ENCODE measurements around the gene RBKS. TPM values are rescaled to one million over a fixed set of nuclear protein-coding genes. Genes with fewer than 3 reads are reported as not detected.
"Not testable (repeated sequence)": the region's sequence is repeated elsewhere in the genome, so short reads cannot be mapped to it uniquely, and the experiment has no call there.

Gene RBKS
- polyA plus RNA-seq, 6 donors from 2014 or later = 2.2 to 5.3 (median 3.5) TPM

- H3K27ac Mint-ChIP-seq = peak overlapping the region in 1 of 6 donors; percentile 63
- H3K27me3 Mint-ChIP-seq; H3K4me3 Mint-ChIP-seq; H3K4me1 Mint-ChIP-seq; DNase-seq; ATAC-seq (ENCODE audit: low read depth in 2 of 2); H3K36me3 Mint-ChIP-seq: not testable (repeated sequence)
- peaks cover 2 to 22% (median 5%) of the 10 kb centered on the region in 7 donors for H3K9me3 Mint-ChIP-seq
These were observed 7.6 kb downstream of the RBKS start for GRCh38 chr2:27882584-27882922.

DNA sequence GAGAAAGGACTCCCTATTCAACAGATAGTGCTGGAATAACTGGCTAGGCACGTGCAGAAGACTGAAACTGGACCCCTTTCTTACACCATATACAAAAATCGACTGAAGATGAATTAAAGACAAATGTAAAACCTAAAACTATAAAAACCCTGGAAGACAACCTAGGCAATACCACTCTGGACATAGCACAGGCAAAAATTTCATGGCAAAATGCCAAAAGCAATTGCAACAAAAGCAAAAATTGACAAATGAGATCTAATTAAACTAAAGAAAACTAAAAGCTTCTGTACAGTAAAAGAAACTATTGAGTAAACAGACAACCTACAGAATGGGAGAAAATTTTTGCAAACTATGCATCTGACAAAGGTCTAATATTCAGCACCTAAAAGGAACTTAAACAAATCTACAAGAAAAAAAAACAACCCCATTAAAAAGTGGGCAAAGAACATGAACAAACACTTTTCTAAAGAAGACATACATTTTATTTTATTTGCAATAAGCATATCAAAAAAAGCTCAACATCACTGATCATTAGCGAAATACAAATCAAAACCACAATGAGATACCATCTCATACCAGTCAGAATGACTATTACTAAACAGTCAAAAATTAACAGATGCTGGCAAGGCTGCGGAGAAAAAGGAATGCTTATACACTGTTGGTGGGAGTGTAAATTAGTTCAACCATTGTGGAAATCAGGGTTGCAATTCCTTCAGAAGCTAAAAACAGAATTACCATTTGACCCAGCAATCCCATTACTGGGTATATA lies 8.2 kb downstream of the RBKS start:
- H3K36me3 Mint-ChIP-seq; H3K4me1 Mint-ChIP-seq; ATAC-seq (ENCODE audit: low read depth in 2 of 2); H3K27me3 Mint-ChIP-seq; H3K4me3 Mint-ChIP-seq; DNase-seq: not testable (repeated sequence)
- Mint-ChIP-seq H3K27ac (peak overlapping the region in 1 of 6 donors; percentile 25), H3K9me3 (peaks cover 2 to 22% (median 5%) of the 10 kb centered on the region in 7 donors)

DNA sequence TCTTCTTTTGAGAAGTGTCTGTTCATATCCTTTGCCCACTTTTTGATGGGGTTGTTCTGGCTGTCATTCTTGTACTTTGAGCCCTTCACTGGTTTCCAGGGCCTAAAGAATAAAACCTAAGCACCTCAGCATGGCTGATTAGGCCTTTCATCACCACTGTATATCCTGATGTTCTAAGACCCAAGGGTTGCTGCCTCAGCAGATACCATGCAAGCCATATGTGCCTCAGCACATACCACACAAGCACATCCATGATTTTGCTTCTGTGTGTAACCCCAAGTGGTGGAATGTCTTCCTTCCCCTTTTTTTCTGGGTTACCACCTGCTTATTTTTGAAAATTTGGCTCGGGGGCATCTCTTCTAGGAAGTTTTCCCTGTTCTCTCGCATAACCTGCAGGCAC lies 11.4 kb downstream of the RBKS start:
- H3K9me3 Mint-ChIP-seq = peaks cover 6 to 32% (median 10%) of the 10 kb centered on the region in 7 donors
- H3K4me1 Mint-ChIP-seq = no peaks in the 10 kb centered on the region
- H3K27me3 Mint-ChIP-seq = no peaks in the 10 kb centered on the region
- no peak overlapping the region for H3K4me3 Mint-ChIP-seq
- ATAC-seq (ENCODE audit: low read depth in 2 of 2) (no peak), DNase-seq (no peak)
- no peak overlapping the region for H3K27ac Mint-ChIP-seq
- peaks cover 4 to 17% of the 10 kb centered on the region in 2 donors for H3K36me3 Mint-ChIP-seq

GRCh38 chr2:27875089-27875881 lies 14.9 kb downstream of the RBKS start:
- no peaks in the 10 kb centered on the region for H3K4me1 Mint-ChIP-seq
- H3K27me3 Mint-ChIP-seq = no peaks in the 10 kb centered on the region
- H3K36me3 Mint-ChIP-seq = peaks cover 4 to 9% of the 10 kb centered on the region in 2 donors
- no peak overlapping the region for H3K27ac Mint-ChIP-seq
- ATAC-seq (ENCODE audit: low read depth in 2 of 2) (no peak), DNase-seq (no peak)
- peaks cover 3 to 17% (median 9%) of the 10 kb centered on the region in 7 donors for H3K9me3 Mint-ChIP-seq
- no peak overlapping the region for H3K4me3 Mint-ChIP-seq

DNA sequence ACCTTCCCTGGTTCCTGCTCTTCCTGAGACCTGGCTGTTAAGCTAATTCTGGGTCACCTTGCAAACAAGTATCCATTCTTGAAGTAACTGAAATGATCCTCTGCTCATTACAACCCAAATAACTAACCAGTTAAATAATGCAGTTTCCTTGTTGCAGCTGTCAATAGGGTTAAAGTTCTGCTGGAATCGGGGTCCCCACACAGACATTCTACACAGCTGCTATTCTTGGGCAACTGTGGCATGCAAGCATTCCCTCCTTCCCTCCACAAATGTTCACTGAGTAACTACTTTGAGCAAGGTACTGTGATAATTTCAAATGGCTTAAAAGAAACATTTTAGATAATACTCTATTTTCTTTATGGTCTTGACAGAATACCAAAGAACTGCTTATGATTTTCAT lies 17.1 kb downstream of the RBKS start:
- H3K9me3 Mint-ChIP-seq = peaks cover 3 to 10% (median 5%) of the 10 kb centered on the region in 7 donors
- H3K4me3 Mint-ChIP-seq = no peak overlapping the region
- ATAC-seq (ENCODE audit: low read depth in 2 of 2) (no peak), DNase-seq (no peak)
- peaks cover 0 to 9% of the 10 kb centered on the region in 2 donors for H3K36me3 Mint-ChIP-seq
- H3K27me3 Mint-ChIP-seq = no peaks in the 10 kb centered on the region
- no peaks in the 10 kb centered on the region for H3K4me1 Mint-ChIP-seq
- peak overlapping the region in 2 of 6 donors; percentile 8 to 12 for H3K27ac Mint-ChIP-seq

DNA sequence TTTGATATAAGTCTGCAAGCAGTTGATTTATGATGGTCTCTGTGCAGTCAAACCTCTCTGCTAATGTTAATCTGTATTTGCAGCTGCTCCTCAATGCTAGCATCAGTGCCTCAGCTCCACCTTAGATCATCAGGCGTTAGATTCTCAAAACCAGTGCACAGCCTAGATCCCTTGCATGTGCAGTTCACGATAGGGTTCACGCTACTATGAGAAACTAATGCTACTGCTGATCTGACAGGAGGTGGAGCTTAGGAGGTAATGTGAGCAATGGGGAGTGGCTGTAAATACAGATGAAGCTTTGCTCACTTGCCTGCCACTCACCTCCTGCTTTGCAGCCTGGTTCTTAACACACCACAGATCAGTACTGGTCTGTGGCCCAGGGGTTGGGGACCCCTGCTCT lies 18.4 kb downstream of the RBKS start:
- no peak overlapping the region for H3K27ac Mint-ChIP-seq

GRCh38 chr2:27870724-27871123 lies 19.5 kb downstream of the RBKS start:
- Mint-ChIP-seq H3K27me3 (peaks cover 0 to 3% (median 0%) of the 10 kb centered on the region in 3 donors), H3K4me3 (no peak overlapping the region), H3K27ac (no peak overlapping the region), H3K4me1 (no peaks in the 10 kb centered on the region), H3K9me3 (peaks cover 0 to 3% (median 2%) of the 10 kb centered on the region in 7 donors), H3K36me3 (peaks cover 0 to 4% of the 10 kb centered on the region in 2 donors)
- DNase-seq = no peak
- ATAC-seq (ENCODE audit: low read depth in 2 of 2) = no peak

More for the DNA sequence above, 18.4 kb downstream of the RBKS start:
- ATAC-seq (ENCODE audit: low read depth in 2 of 2) (no peak), DNase-seq (no peak)
- Mint-ChIP-seq H3K9me3 (peaks cover 2 to 10% (median 5%) of the 10 kb centered on the region in 7 donors), H3K27me3 (no peaks in the 10 kb centered on the region), H3K4me3 (no peak overlapping the region), H3K4me1 (no peaks in the 10 kb centered on the region), H3K36me3 (peaks cover 0 to 9% of the 10 kb centered on the region in 2 donors)

DNA sequence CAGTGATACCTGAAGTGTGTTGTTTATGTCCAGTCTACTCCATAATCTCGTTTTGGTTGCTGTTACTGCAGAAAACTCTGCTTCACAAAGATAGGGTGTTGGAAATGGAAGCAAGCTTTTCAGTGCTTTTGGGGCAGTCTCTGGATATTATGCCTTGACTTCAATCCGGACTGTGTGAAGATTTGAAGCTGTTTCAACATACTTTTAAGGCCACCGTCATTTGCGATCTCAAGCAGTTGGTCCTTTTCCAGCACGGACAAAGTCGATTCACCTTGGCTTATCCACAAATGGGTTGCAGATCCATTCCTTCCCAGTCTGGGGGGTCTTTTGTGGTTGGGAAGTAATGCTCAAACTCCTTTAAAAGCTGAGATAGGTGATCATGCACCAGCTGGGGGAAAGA lies 20.4 kb downstream of the RBKS start:
- H3K9me3 Mint-ChIP-seq = no peaks in the 10 kb centered on the region
- ATAC-seq (ENCODE audit: low read depth in 2 of 2) (no peak), DNase-seq (no peak)
- H3K36me3 Mint-ChIP-seq = no peaks in the 10 kb centered on the region
- peaks cover 0 to 3% (median 0%) of the 10 kb centered on the region in 3 donors for H3K27me3 Mint-ChIP-seq
- H3K4me3 Mint-ChIP-seq = no peak overlapping the region
- H3K27ac Mint-ChIP-seq = no peak overlapping the region
- no peaks in the 10 kb centered on the region for H3K4me1 Mint-ChIP-seq

DNA sequence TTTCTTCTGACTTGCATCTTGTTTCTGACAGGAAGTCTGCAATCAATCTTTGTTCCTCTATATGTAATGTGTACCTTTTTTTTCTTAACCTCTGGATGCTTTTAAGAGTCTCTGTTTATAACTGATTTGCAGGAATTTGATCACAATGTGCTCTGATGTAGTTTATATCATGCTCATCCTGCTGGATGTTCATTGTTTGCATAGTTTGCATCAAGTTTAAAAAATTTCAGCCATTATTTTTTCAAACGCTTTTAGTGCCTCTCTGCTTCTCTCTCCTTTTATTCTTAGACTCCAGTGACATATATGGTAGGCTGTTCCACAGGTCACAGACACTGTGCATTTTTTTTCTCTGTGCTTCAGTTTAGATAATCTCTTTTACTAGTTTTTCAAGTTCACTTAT lies 23.9 kb downstream of the RBKS start:
- Mint-ChIP-seq H3K4me1 (no peaks in the 10 kb centered on the region), H3K27me3 (peaks cover 0 to 3% (median 0%) of the 10 kb centered on the region in 3 donors), H3K36me3 (no peaks in the 10 kb centered on the region), H3K4me3 (no peak overlapping the region), H3K9me3 (no peaks in the 10 kb centered on the region), H3K27ac (peak overlapping the region in 1 of 6 donors; percentile 54)
- no peak for ATAC-seq (ENCODE audit: low read depth in 2 of 2)
- no peak for DNase-seq

- not testable (repeated sequence) for H3K27me3 Mint-ChIP-seq; H3K4me3 Mint-ChIP-seq; H3K27ac Mint-ChIP-seq; ATAC-seq (ENCODE audit: low read depth in 2 of 2); H3K36me3 Mint-ChIP-seq; DNase-seq; H3K4me1 Mint-ChIP-seq; H3K9me3 Mint-ChIP-seq
These were observed 26.2 kb downstream of the RBKS start for GRCh38 chr2:27863955-27864354.

DNA sequence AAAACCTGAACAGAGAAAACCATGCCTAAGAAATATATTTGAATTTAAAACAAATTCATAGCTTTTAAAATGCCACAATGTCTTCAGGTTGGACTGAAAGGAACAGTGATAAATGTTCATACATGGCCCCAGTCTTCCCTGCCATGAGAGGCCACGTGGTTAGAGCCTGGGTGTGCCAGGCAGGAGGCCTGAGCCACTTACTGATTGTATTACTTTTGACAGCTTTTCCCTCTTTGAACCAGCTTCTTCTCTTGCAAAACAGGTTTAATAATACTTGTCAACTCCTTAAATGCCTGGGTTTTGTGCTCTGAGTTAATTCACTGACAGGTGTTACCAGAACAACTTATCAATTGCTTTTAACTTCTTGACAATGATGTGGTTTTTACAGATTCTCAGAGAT lies 27.0 kb downstream of the RBKS start:
- Mint-ChIP-seq H3K36me3 (peaks cover 2 to 3% of the 10 kb centered on the region in 2 donors), H3K4me3 (no peak overlapping the region), H3K9me3 (peaks cover 0 to 6% (median 2%) of the 10 kb centered on the region in 7 donors), H3K4me1 (no peaks in the 10 kb centered on the region), H3K27ac (peak overlapping the region in 1 of 6 donors; percentile 59), H3K27me3 (peaks cover 0 to 3% (median 0%) of the 10 kb centered on the region in 3 donors)
- ATAC-seq (ENCODE audit: low read depth in 2 of 2) (no peak), DNase-seq (no peak)

DNA sequence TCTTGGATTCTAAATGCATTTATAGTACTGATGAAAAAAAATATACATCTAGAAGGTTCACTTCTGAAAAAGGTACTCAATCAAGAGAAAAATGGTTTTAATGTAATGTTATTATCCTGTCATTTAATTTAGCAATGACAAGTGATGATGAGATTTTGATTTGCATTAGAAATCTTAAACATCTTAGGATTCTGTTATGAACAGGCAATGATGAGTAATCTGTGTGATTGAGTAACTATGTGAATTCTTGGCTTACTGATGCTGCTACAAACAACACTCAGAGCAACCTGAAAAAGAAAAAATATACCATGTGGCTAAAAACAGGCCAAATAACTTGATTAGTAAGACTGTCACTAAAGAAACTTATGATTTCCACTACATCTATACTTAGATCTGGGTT lies 30.1 kb downstream of the RBKS start:
- no peaks in the 10 kb centered on the region for H3K27me3 Mint-ChIP-seq
- H3K4me1 Mint-ChIP-seq = no peaks in the 10 kb centered on the region
- H3K4me3 Mint-ChIP-seq = no peak overlapping the region
- peaks cover 9 to 26% of the 10 kb centered on the region in 2 donors for H3K36me3 Mint-ChIP-seq
- H3K27ac Mint-ChIP-seq = no peak overlapping the region
- no peak for ATAC-seq (ENCODE audit: low read depth in 2 of 2)
- DNase-seq = no peak
- H3K9me3 Mint-ChIP-seq = peaks cover 0 to 17% (median 8%) of the 10 kb centered on the region in 7 donors

DNA sequence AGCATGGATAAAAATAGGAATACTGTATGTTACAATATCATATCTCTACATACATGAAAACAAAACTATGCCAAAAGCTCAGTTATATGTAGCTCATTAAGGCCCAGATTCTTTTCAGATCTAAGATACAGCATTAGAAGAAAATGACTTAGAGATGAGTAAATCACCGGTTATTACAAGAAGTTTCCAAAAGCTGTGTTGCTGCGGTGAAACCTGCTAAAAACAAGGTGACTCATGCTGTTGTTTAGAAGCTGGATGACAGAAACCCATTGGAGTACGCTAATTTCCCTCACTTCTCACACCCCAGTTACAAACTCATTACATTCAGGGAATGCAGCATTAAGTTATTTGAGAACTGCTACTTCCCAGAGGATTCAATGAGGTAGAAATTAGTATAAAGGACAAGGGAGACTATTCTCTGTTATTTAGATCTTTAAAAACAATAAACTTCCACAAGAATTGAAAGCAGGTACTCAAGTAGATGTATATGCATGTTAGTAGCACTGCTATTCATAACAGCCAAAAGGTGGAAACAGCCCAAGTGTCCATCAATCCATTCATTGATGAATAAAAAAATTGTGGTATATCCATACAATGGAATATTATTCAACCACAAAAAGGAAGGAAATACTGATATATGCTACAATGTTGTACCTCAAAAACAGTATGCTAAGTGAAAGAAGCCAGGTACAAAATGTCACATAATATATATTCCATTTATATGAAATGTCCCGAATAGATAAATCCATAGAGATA lies 32.6 kb downstream of the RBKS start:
- Mint-ChIP-seq H3K27me3 (no peaks in the 10 kb centered on the region), H3K27ac (peak overlapping the region in 1 of 6 donors; percentile 9), H3K36me3 (peaks cover 9 to 29% of the 10 kb centered on the region in 2 donors), H3K4me1 (no peaks in the 10 kb centered on the region), H3K4me3 (no peak overlapping the region), H3K9me3 (peaks cover 0 to 17% (median 8%) of the 10 kb centered on the region in 7 donors)
- DNase-seq (no peak), ATAC-seq (ENCODE audit: low read depth in 2 of 2) (no peak)
